Caco-2 (cell line): ENCODE results near the gene SQSTM1. TPM values are rescaled to one million over a fixed set of nuclear protein-coding genes. Genes with fewer than 3 reads are reported as not detected.

Experiments used
- BruUV-seq: library from RNA; stranded (reverse); fragments of 400-500 nt; replicated peaks from 2 replicates; lab custom pipeline; 2021; lab: Mats Ljungman, UMichigan
- CTCF ChIA-PET: fragments of 300-600 bp; sonication (Branson Sonifier 250); formaldehyde crosslinking; loops from one replicate; lab custom pipeline; 2022; ENCODE audit warnings: antibody characterized with exemption; lab: Charles Lee
- POLR2A ChIA-PET: fragments of 300-600 bp; sonication (Branson Sonifier 250); formaldehyde crosslinking; loops from one replicate; lab custom pipeline; 2022; ENCODE audit warnings: antibody characterized with exemption; lab: Charles Lee
- DNase-seq, 2 experiments: peaks; one replicate each; pipeline versions ENCODE4 v3.0.0 to v3.0.0-alpha.2; 2020 to 2022
- H3K27me3 ChIP-seq: replicated peaks from 2 replicates; pipeline ENCODE4 v1.6.0; 2011; ENCODE audit warnings: low read length; ENCODE audit not compliant: control insufficient read depth, insufficient read depth
- H3K36me3 ChIP-seq: 2 replicates; pipeline ENCODE4 v1.5.1; 2011; ENCODE audit warnings: low read length; ENCODE audit not compliant: control insufficient read depth, insufficient read depth
- H3K4me1 ChIP-seq: fragments of 250-450 bp; sonication (Bioruptor Pico); 2 replicates; pipeline ENCODE4 v1.5.1; 2020; ENCODE audit warnings: mild to moderate bottlenecking
- H3K4me3 ChIP-seq: 2 replicates; pipeline ENCODE4 v1.5.1; 2011; ENCODE audit warnings: low read depth, mild to moderate bottlenecking, control low read depth, low read length
- H3K9me3 ChIP-seq: fragments of 250-450 bp; sonication (Bioruptor Pico); 2 replicates; pipeline ENCODE4 v1.5.1; 2020; ENCODE audit warnings: mild to moderate bottlenecking, moderate library complexity
- H3K27ac Mint-ChIP-seq: one replicate; pipeline ENCODE4 v1.8.0; 2022; ENCODE audit warnings: mixed read lengths; ENCODE audit not compliant: unreplicated experiment
- H3K27me3 Mint-ChIP-seq: one replicate; pipeline ENCODE4 v1.8.0; 2022; ENCODE audit warnings: mixed read lengths; ENCODE audit not compliant: insufficient read depth, unreplicated experiment
- H3K36me3 Mint-ChIP-seq: one replicate; pipeline ENCODE4 v1.8.0; 2022; ENCODE audit warnings: mild to moderate bottlenecking, mixed read lengths; ENCODE audit not compliant: insufficient read depth, unreplicated experiment
- H3K4me1 Mint-ChIP-seq: one replicate; pipeline ENCODE4 v1.8.0; 2022; ENCODE audit warnings: low read depth, mixed read lengths; ENCODE audit not compliant: unreplicated experiment
- H3K4me3 Mint-ChIP-seq: one replicate; pipeline ENCODE4 v1.8.0; 2022; ENCODE audit warnings: mild to moderate bottlenecking, moderate library complexity, mixed read lengths; ENCODE audit not compliant: unreplicated experiment
- H3K9me3 Mint-ChIP-seq: one replicate; pipeline ENCODE4 v1.8.0; 2022; ENCODE audit warnings: mixed read lengths; ENCODE audit not compliant: unreplicated experiment
- intact Hi-C: fragments of 100-400 bp; cut with micrococcal nuclease; formaldehyde crosslinking; loops from one replicate; pipeline ENCODE4 v1.10.0; 2022; ENCODE audit not compliant: unreplicated experiment
- total RNA-seq: library from RNA; stranded (reverse); gene quantifications from 2 replicates; pipeline ENCODE4 v1.2.3, GENCODE V29; 2022
- TF ChIP-seq, protein P1 (sequence below), 2 experiments: fragments of 200-600 bp in 1 of 2; IDR thresholded peaks; 1 replicate in 1 of 2; 2 replicates in 1 of 2; pipeline versions ENCODE4 v1.5.1 to v1.8.0; 2011 to 2022; ENCODE audit warnings: antibody characterized with exemption in 1 of 2, control low read depth in 1 of 2, inconsistent platforms in 1 of 2, low read depth in 1 of 2, low read length in 1 of 2, mild to moderate bottlenecking in 1 of 2, moderate library complexity in 1 of 2; ENCODE audit not compliant: insufficient read depth in 1 of 2, severe bottlenecking in 1 of 2, unreplicated experiment in 1 of 2

The SQSTM1 gene
- total RNA-seq, 1 experiment from 2014 or later = 259 TPM

DNA sequence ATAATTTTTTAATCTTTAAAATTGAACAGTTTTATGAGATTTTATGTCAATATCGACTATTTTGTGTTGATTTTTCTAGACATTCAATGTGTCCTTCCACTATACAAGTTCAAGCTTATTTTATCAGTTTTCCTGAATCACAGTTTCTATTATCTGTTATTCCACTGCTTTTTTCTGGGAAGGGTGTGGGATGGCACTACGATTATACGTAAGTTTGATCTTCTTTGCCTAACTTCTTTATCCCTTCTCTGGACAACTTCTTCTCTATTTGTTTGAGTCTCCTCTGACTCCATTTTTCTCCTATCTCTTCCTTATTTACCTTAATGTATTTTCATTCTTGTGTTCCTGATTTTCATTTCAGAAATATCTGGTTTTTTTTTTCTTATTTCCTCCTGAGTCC, 62.5 kb downstream of the SQSTM1 start:
- no peaks in the 10 kb centered on the region for H3K27me3 ChIP-seq
- Mint-ChIP-seq H3K4me1 (no peaks in the 10 kb centered on the region), H3K4me3 (no peak overlapping the region), H3K36me3 (peaks cover 67% of the 10 kb centered on the region), H3K27me3 (no peaks in the 10 kb centered on the region), H3K27ac (no peak overlapping the region), H3K9me3 (peaks cover 30% of the 10 kb centered on the region)
- H3K4me3 ChIP-seq = no peak overlapping the region
- H3K9me3 ChIP-seq = peaks cover 29% of the 10 kb centered on the region; the same call in 1 of the 2 replicates
- BruUV-seq = no TSS peak
- no peaks in the 10 kb centered on the region for H3K4me1 ChIP-seq
- TF ChIP-seq, protein P1, sequence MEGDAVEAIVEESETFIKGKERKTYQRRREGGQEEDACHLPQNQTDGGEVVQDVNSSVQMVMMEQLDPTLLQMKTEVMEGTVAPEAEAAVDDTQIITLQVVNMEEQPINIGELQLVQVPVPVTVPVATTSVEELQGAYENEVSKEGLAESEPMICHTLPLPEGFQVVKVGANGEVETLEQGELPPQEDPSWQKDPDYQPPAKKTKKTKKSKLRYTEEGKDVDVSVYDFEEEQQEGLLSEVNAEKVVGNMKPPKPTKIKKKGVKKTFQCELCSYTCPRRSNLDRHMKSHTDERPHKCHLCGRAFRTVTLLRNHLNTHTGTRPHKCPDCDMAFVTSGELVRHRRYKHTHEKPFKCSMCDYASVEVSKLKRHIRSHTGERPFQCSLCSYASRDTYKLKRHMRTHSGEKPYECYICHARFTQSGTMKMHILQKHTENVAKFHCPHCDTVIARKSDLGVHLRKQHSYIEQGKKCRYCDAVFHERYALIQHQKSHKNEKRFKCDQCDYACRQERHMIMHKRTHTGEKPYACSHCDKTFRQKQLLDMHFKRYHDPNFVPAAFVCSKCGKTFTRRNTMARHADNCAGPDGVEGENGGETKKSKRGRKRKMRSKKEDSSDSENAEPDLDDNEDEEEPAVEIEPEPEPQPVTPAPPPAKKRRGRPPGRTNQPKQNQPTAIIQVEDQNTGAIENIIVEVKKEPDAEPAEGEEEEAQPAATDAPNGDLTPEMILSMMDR (IDR thresholded peaks at IDR 0.05; ENCODE audit: insufficient read depth in 1 of 2, low read depth in 1 of 2, low read length in 1 of 2, severe bottlenecking in 1 of 2, unreplicated experiment in 1 of 2) = no peak
- H3K36me3 ChIP-seq = peaks cover 8% of the 10 kb centered on the region
- intact Hi-C loops = no loop called here
- CTCF ChIA-PET = no interaction called here
- POLR2A ChIA-PET = no interaction called here
- DNase-seq = no peak

GRCh38 chr5:179885491-179886090, 64.9 kb downstream of the SQSTM1 start:
- Histone ChIP-seq H3K4me1 (no peaks in the 10 kb centered on the region), H3K9me3 (peaks cover 29% of the 10 kb centered on the region; the same call in 1 of the 2 replicates), H3K4me3 (no peak overlapping the region), H3K36me3 (peaks cover 13% of the 10 kb centered on the region), H3K27me3 (no peaks in the 10 kb centered on the region)
- H3K36me3 Mint-ChIP-seq = peaks cover 73% of the 10 kb centered on the region
- DNase-seq = no peak
- intact Hi-C loops = no loop called here
- no peak overlapping the region for H3K4me3 Mint-ChIP-seq
- ChIA-PET POLR2A (no interaction called here), CTCF (interaction anchor here (0.6 kb wide), 1 partner anchor 737 kb away, joined by 3 read pairs; no protein-coding TSS in a partner anchor)
- TF ChIP-seq, protein P1 (IDR thresholded peaks at IDR 0.05; ENCODE audit: insufficient read depth in 1 of 2, low read depth in 1 of 2, low read length in 1 of 2, severe bottlenecking in 1 of 2, unreplicated experiment in 1 of 2) = no peak
- H3K9me3 Mint-ChIP-seq = peaks cover 30% of the 10 kb centered on the region
- BruUV-seq = no TSS peak
- H3K27ac Mint-ChIP-seq = no peak overlapping the region
- no peaks in the 10 kb centered on the region for H3K27me3 Mint-ChIP-seq
- no peaks in the 10 kb centered on the region for H3K4me1 Mint-ChIP-seq

GRCh38 chr5:179886190-179886911, 65.6 kb downstream of the SQSTM1 start:
- CTCF ChIA-PET = interaction anchor here (0.6 kb wide), 1 partner anchor 736 kb away, joined by 3 read pairs; no protein-coding TSS in a partner anchor
- BruUV-seq = no TSS peak
- peaks cover 13% of the 10 kb centered on the region for H3K36me3 ChIP-seq
- H3K36me3 Mint-ChIP-seq = peaks cover 72% of the 10 kb centered on the region
- no peaks in the 10 kb centered on the region for H3K4me1 Mint-ChIP-seq
- DNase-seq = no peak
- peaks cover 29% of the 10 kb centered on the region; the same call in 1 of the 2 replicates for H3K9me3 ChIP-seq
- POLR2A ChIA-PET = no interaction called here
- no peak overlapping the region for H3K4me3 Mint-ChIP-seq
- no peaks in the 10 kb centered on the region for H3K4me1 ChIP-seq
- no peaks in the 10 kb centered on the region for H3K27me3 ChIP-seq
- no peak overlapping the region for H3K4me3 ChIP-seq
- H3K9me3 Mint-ChIP-seq = peaks cover 30% of the 10 kb centered on the region
- H3K27ac Mint-ChIP-seq = no peak overlapping the region
- TF ChIP-seq, protein P1 (IDR thresholded peaks at IDR 0.05; ENCODE audit: insufficient read depth in 1 of 2, low read depth in 1 of 2, low read length in 1 of 2, severe bottlenecking in 1 of 2, unreplicated experiment in 1 of 2) = no peak
- intact Hi-C loops = no loop called here
- H3K27me3 Mint-ChIP-seq = no peaks in the 10 kb centered on the region
